HepG2 (cell line): Measurements from ENCODE around the gene WDR54. TPM values are rescaled to one million over a fixed set of nuclear protein-coding genes. Genes with fewer than 3 reads are reported as not detected.
A peak's percentile ranks its signal among the peaks of the same experiment; 100 is the strongest.

ENCODE experiments used
- ATAC-seq: fragments of 200-7000 bp; cut with Tn5 transposase; 3 replicates; pipeline ENCODE4 v1.9.1; 2020; ENCODE audit warnings: mild to moderate bottlenecking, moderate library complexity
- BruUV-seq: library from RNA; stranded (reverse); fragments of 400-500 nt; replicated peaks from 2 replicates; lab custom pipeline; 2021; lab: Mats Ljungman, UMichigan
- CTCF ChIA-PET: fragments of 300-600 bp; formaldehyde crosslinking; extraction: SDS; loops from one replicate; lab custom pipeline; 2021; ENCODE audit warnings: low total read pairs, inconsistent platforms, low intra/inter-chr PET ratio; lab: Yijun Ruan, JAX
- POLR2A ChIA-PET: fragments of 350-600 bp; sonication (Branson Sonifier 250); formaldehyde crosslinking; loops from one replicate; lab custom pipeline; 2020; ENCODE audit warnings: antibody characterized with exemption, inconsistent platforms; lab: Yijun Ruan, JAX
- DNase-seq: peaks from one replicate; pipeline ENCODE4 v3.0.0-alpha.2; 2015; ENCODE audit warnings: low spot score
- FAIRE-seq: peaks from 3 replicates; lab custom pipeline; 2011; peaks lifted over from hg19 to GRCh38; lab: Jason Lieb, UNC
- H2AFZ ChIP-seq: one replicate; pipeline ENCODE4 v1.6.1; 2011; ENCODE audit warnings: low read length, inconsistent platforms
- H3K27ac ChIP-seq: fragments of 300-600 bp; 3 replicates; pipeline ENCODE4 v1.8.0; 2011; ENCODE audit warnings: mixed run types, mild to moderate bottlenecking, mixed read lengths, low read length, inconsistent platforms; ENCODE audit not compliant: insufficient read depth; ENCODE audit errors: extremely low read length
- H3K27me3 ChIP-seq, 2 experiments: fragments of 200-600 bp in 1 of 2; 2 replicates in 1 of 2; 3 replicates in 1 of 2; pipeline versions ENCODE4 v1.6.0 to v1.8.0; 2011; ENCODE audit warnings: low read length in 2 of 2, mild to moderate bottlenecking in 2 of 2, moderate library complexity in 2 of 2, inconsistent platforms in 1 of 2; ENCODE audit not compliant: insufficient read depth in 2 of 2, control insufficient read depth in 1 of 2
- H3K36me3 ChIP-seq, 2 experiments: fragments of 200-600 bp in 1 of 2; replicated peaks in 1 of 2; 2 replicates in 1 of 2; 3 replicates in 1 of 2; pipeline versions ENCODE4 v1.5.1 to v1.8.0; 2011; ENCODE audit warnings: low read length in 2 of 2, inconsistent platforms in 1 of 2; ENCODE audit not compliant: insufficient read depth in 2 of 2, control insufficient read depth in 1 of 2
- H3K4me1 ChIP-seq: 2 replicates; pipeline ENCODE4 v1.5.1; 2012; ENCODE audit warnings: low read length, inconsistent platforms; ENCODE audit not compliant: insufficient read depth
- H3K4me2 ChIP-seq: 2 replicates; pipeline ENCODE4 v1.6.0; 2011; ENCODE audit warnings: low read depth, low read length, inconsistent platforms
- H3K4me3 ChIP-seq, 3 experiments: fragments of 200-600 bp in 1 of 3; sonication (generic), shearing (Covaris generic) in 1 of 3; replicated peaks in 1 of 3; 2 replicates each; pipeline ENCODE4 v1.5.1; 2011 to 2016; ENCODE audit warnings: low read length in 3 of 3, inconsistent platforms in 2 of 3, low read depth in 2 of 3, mild to moderate bottlenecking in 2 of 3, control low read depth in 1 of 3, mixed read lengths in 1 of 3; ENCODE audit not compliant: insufficient read depth in 1 of 3
- H3K79me2 ChIP-seq: one replicate; pipeline ENCODE4 v1.6.1; 2011; ENCODE audit warnings: low read length, inconsistent platforms; ENCODE audit not compliant: insufficient read depth
- H3K9ac ChIP-seq: 2 replicates; pipeline ENCODE4 v1.6.0; 2011; ENCODE audit warnings: mild to moderate bottlenecking, low read depth, low read length, inconsistent platforms; ENCODE audit not compliant: insufficient read depth
- H3K9me3 ChIP-seq: 2 replicates; pipeline ENCODE4 v1.5.1; 2012; ENCODE audit warnings: mild to moderate bottlenecking, low read length
- H4K20me1 ChIP-seq: 2 replicates; pipeline ENCODE4 v1.6.0; 2011; ENCODE audit warnings: inconsistent platforms, mild to moderate bottlenecking, low read length, moderate library complexity; ENCODE audit not compliant: insufficient read depth
- ATM ChIP-seq: fragments of 450-650 bp; IDR thresholded peaks from 2 replicates; pipeline ENCODE4 v1.7.1; 2017; ENCODE audit warnings: mild to moderate bottlenecking, borderline replicate concordance
- CCDC6 ChIP-seq: sonication (generic); formaldehyde crosslinking; IDR thresholded peaks from 2 replicates; pipeline ENCODE4 v1.8.1; 2022; ENCODE audit warnings: mild to moderate bottlenecking, missing genetic modification reagents, moderate library complexity
- DDIT3 ChIP-seq: sonication (generic); formaldehyde crosslinking; IDR thresholded peaks from 2 replicates; pipeline ENCODE4 v1.4.0; 2020; ENCODE audit warnings: mild to moderate bottlenecking, missing genetic modification reagents
- FOXK1 ChIP-seq: sonication (generic); formaldehyde crosslinking; IDR thresholded peaks from 2 replicates; pipeline ENCODE4 v1.4.0; 2020; ENCODE audit warnings: low read depth, missing genetic modification reagents, borderline replicate concordance
- GATAD2A ChIP-seq: IDR thresholded peaks from 2 replicates; pipeline ENCODE4 v1.6.1; 2016
- GPN1 ChIP-seq: sonication (generic); formaldehyde crosslinking; IDR thresholded peaks from 2 replicates; pipeline ENCODE4 v1.5.1; 2020; ENCODE audit warnings: missing genetic modification reagents, borderline replicate concordance
- HNF1B ChIP-seq: sonication (generic); formaldehyde crosslinking; IDR thresholded peaks from 2 replicates; pipeline ENCODE4 v1.5.1; 2020; ENCODE audit warnings: mild to moderate bottlenecking, moderate library complexity, missing genetic modification reagents
- ISL2 ChIP-seq: sonication (generic); formaldehyde crosslinking; IDR thresholded peaks from 2 replicates; pipeline ENCODE4 v1.5.0; 2020; ENCODE audit warnings: missing genetic modification reagents
- KAT2B ChIP-seq: fragments of 150-350 bp; IDR thresholded peaks from 2 replicates; pipeline ENCODE4 v1.6.1; 2014; ENCODE audit warnings: low read depth, low read length, borderline replicate concordance
- MED13 ChIP-seq: sonication (generic); formaldehyde crosslinking; IDR thresholded peaks from 2 replicates; pipeline ENCODE4 v1.5.0; 2020; ENCODE audit warnings: missing genetic modification reagents
- PAF1 ChIP-seq: IDR thresholded peaks from 2 replicates; pipeline ENCODE4 v1.6.1; 2016; ENCODE audit warnings: missing genetic modification reagents, missing compliant biosample characterization
- PRMT3 ChIP-seq: sonication (generic); formaldehyde crosslinking; IDR thresholded peaks from 2 replicates; pipeline ENCODE4 v1.8.1; 2022; ENCODE audit warnings: low read depth, mild to moderate bottlenecking, moderate library complexity, missing genetic modification reagents, borderline replicate concordance
- SPEN ChIP-seq: sonication (generic); formaldehyde crosslinking; IDR thresholded peaks from 2 replicates; pipeline ENCODE4 v1.5.1; 2020; ENCODE audit warnings: low read depth, mild to moderate bottlenecking, missing genetic modification reagents
- ZNF549 ChIP-seq: sonication (generic); formaldehyde crosslinking; IDR thresholded peaks from 2 replicates; pipeline ENCODE4 v1.5.0; 2020; ENCODE audit warnings: missing genetic modification reagents
- ZNF569 ChIP-seq: sonication (generic); formaldehyde crosslinking; IDR thresholded peaks from 2 replicates; pipeline ENCODE4 v1.5.0; 2020; ENCODE audit warnings: mild to moderate bottlenecking, missing genetic modification reagents, moderate library complexity, borderline replicate concordance
- ZNF597 ChIP-seq: sonication (generic); formaldehyde crosslinking; IDR thresholded peaks from 2 replicates; pipeline ENCODE4 v1.5.0; 2020; ENCODE audit warnings: missing genetic modification reagents
- ZNF703 ChIP-seq: sonication (generic); formaldehyde crosslinking; IDR thresholded peaks from 2 replicates; pipeline ENCODE4 v1.5.1; 2020; ENCODE audit warnings: missing genetic modification reagents, mild to moderate bottlenecking, moderate library complexity, borderline replicate concordance
- WGBS: methylation state at CpG from one replicate; pipeline ENCODE4 v1.1.6; 2017; ENCODE audit warnings: low lambda C conversion rate; 5-methylcytosine and 5-hydroxymethylcytosine counted together
- in situ Hi-C: cut with HindIII; loops from 2 replicates; pipeline ENCODE4 v1.10.0; 2017; ENCODE audit warnings: low pct_unique_long_range_greater_than_20kb; ENCODE audit not compliant: extremely low pct_ligation_motif_present
- intact Hi-C: fragments of 100-400 bp; cut with micrococcal nuclease; formaldehyde crosslinking; loops from one replicate; pipeline ENCODE4 v1.10.0; 2022; ENCODE audit not compliant: unreplicated experiment
- polyA plus RNA-seq, 8 experiments: library from polyadenylated mRNA; depleted of rRNA in 3 of 8; stranded (reverse) in 7 of 8; unstranded in 1 of 8; fragments of >200 nt; fragmentation: Illumina TruSeq in 4 of 8; extraction: Trizol in 4 of 8; gene quantifications; 2 replicates each; pipeline versions ENCODE4 v1.2.1 to v1.2.3, GENCODE V29; 2011 to 2016; ENCODE audit warnings: low read depth in 4 of 8, missing spikeins in 1 of 8, mixed read lengths in 1 of 8; ENCODE audit not compliant: insufficient read depth in 1 of 8
- total RNA-seq, 5 experiments: library from RNA; depleted of rRNA; stranded (reverse); fragments of >200 nt; fragmentation: Illumina TruSeq; extraction: Trizol; gene quantifications; 2 replicates each; pipeline ENCODE4 v1.2.3, GENCODE V29; 2016; ENCODE audit warnings: low read depth in 1 of 5
- TF ChIP-seq, protein P1 (sequence below): sonication (generic); formaldehyde crosslinking; IDR thresholded peaks from 2 replicates; pipeline ENCODE4; 2020; ENCODE audit warnings: missing genetic modification reagents, mild to moderate bottlenecking, borderline replicate concordance

The WDR54 gene
- total and polyA plus RNA-seq, 2 of the 13 experiments (the other 11 are each of a cell fraction or from before 2014, with no cell fraction given), result 2.0 to 17.3 TPM

DNA sequence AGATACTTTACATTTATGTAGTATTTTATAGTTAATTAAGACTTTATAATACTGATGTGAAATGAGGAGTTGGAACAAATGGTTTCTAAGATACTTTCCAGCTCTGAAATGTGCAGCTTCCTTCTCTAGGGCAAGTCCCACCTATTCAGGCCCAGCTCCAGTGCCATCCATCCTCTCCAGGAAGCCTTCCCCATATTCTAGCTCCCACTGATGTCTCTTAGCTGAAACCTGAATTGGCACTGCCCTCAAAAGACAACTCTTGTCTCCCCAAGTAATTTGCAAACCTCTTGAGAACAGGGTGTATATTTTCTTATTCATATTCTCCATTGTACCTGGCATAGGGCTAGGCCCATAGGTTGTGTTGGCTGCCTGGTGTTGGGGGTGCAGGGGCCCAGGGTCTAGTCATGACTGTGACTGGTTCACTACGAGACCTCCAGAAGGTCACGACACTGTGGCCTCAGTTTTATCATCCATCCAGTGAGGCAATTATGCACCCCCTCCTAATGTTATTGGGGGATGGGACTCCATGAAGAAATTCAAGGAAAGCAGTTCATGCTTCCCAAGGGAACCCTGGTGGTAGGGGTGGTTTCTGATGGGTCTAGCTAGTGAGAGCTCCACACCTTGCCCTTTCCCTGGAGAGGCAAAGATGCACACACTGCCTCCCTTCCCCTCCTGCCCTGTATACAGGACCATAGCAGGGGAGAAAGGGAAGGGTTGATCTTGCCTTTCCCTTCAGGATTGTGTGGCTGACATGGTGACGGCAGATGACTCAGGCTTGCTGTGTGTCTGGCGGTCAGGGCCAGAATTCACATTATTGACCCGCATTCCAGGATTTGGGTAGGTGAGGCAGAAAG, 2.8 kb downstream of the WDR54 start:
- POLR2A ChIA-PET, result interaction anchor here (0.5 to 9.5 kb wide), 9 partner anchors 11 to 77 kb away, joined by 3 to 272 read pairs (median 4); partner anchors contain the start of genes CCDC142, RTKN, TTC31 and WBP1
- peak; percentile 33; the same call in 1 of the 2 replicates for TF ChIP-seq PRMT3
- TF ChIP-seq PAF1 (CRISPR knock-in tag), result peak; percentile 86
- TF ChIP-seq GATAD2A (CRISPR knock-in tag), result no peak
- TF ChIP-seq ZNF703 (CRISPR knock-in tag), result no peak
- TF ChIP-seq KAT2B, result no peak
- TF ChIP-seq SPEN (CRISPR knock-in tag), result no peak
- peak; percentile 91 for TF ChIP-seq CCDC6
- TF ChIP-seq GPN1, result no peak
- TF ChIP-seq ZNF569 (CRISPR knock-in tag), result no peak
- TF ChIP-seq HNF1B, result peak; percentile 85
- no peak for TF ChIP-seq FOXK1
- TF ChIP-seq DDIT3 (CRISPR knock-in tag), result no peak
- no peak for TF ChIP-seq ZNF597
- TF ChIP-seq ISL2, result no peak
- no peak for TF ChIP-seq ATM
- TF ChIP-seq MED13 (CRISPR knock-in tag), result no peak
- no peak for TF ChIP-seq ZNF549 (CRISPR knock-in tag)
- TF ChIP-seq, protein P1, sequence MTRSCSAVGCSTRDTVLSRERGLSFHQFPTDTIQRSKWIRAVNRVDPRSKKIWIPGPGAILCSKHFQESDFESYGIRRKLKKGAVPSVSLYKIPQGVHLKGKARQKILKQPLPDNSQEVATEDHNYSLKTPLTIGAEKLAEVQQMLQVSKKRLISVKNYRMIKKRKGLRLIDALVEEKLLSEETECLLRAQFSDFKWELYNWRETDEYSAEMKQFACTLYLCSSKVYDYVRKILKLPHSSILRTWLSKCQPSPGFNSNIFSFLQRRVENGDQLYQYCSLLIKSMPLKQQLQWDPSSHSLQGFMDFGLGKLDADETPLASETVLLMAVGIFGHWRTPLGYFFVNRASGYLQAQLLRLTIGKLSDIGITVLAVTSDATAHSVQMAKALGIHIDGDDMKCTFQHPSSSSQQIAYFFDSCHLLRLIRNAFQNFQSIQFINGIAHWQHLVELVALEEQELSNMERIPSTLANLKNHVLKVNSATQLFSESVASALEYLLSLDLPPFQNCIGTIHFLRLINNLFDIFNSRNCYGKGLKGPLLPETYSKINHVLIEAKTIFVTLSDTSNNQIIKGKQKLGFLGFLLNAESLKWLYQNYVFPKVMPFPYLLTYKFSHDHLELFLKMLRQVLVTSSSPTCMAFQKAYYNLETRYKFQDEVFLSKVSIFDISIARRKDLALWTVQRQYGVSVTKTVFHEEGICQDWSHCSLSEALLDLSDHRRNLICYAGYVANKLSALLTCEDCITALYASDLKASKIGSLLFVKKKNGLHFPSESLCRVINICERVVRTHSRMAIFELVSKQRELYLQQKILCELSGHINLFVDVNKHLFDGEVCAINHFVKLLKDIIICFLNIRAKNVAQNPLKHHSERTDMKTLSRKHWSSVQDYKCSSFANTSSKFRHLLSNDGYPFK (CRISPR knock-in tag), result no peak

More for the DNA sequence above, 2.8 kb downstream of the WDR54 start:
- no peaks in the 10 kb centered on the region for H3K79me2 ChIP-seq
- H3K4me1 ChIP-seq, result peaks cover 83% of the 10 kb centered on the region
- CTCF ChIA-PET, result no interaction called here
- H3K27me3 ChIP-seq, result peaks cover 0 to 7% of the 10 kb centered on the region in 2 experiments; a peak in 1 of 5 replicates
- no peak for DNase-seq
- no peak overlapping the region for H3K4me2 ChIP-seq
- no peak overlapping the region; the same call in 1 of the 2 replicates for H3K9ac ChIP-seq
- H3K9me3 ChIP-seq, result no peaks in the 10 kb centered on the region
- FAIRE-seq, result no peak
- ATAC-seq, result peak; percentile 1; the same call in 2 of the 3 replicates
- WGBS, result 92% methylated on average over 5 of the region's 5 CpGs
- no peak overlapping the region for H3K4me3 ChIP-seq
- intact Hi-C loops (loop anchor here (2.0 kb wide), 1 partner anchor 40 kb away; the partner anchor contains the start of gene MOGS), in situ Hi-C loops (no loop called here)
- H3K36me3 ChIP-seq, result peaks cover 24 to 46% of the 10 kb centered on the region in 2 experiments
- peaks cover 15% of the 10 kb centered on the region; the same call in 1 of the 2 replicates for H4K20me1 ChIP-seq
- no TSS peak for BruUV-seq
- peak overlapping the region; percentile 6 for H3K27ac ChIP-seq
- no peak overlapping the region for H2AFZ ChIP-seq
